Peyer's patch (tissue), 4 donors: ENCODE results near the gene SLC39A8.

Source experiments
- POLR2A ChIP-seq, 2 donors: fragments of 450-650 bp; IDR thresholded peaks; one replicate each; pipeline ENCODE4 v1.5.1; 2017; ENCODE audit warnings: antibody characterized with exemption in 2 of 2, mild to moderate bottlenecking in 2 of 2, moderate library complexity in 2 of 2
- TF ChIP-seq, protein P1 (sequence below), 6 experiments: fragments of 450-650 bp in 4 of 6; fragments of 200-600 bp in 2 of 6; sonication (generic) in 1 of 6; IDR thresholded peaks; one replicate each; pipeline ENCODE4 v1.5.1; 2017 to 2019; ENCODE audit warnings: antibody characterized with exemption in 6 of 6, mild to moderate bottlenecking in 3 of 6, moderate library complexity in 1 of 6

- TF ChIP-seq, protein P1, sequence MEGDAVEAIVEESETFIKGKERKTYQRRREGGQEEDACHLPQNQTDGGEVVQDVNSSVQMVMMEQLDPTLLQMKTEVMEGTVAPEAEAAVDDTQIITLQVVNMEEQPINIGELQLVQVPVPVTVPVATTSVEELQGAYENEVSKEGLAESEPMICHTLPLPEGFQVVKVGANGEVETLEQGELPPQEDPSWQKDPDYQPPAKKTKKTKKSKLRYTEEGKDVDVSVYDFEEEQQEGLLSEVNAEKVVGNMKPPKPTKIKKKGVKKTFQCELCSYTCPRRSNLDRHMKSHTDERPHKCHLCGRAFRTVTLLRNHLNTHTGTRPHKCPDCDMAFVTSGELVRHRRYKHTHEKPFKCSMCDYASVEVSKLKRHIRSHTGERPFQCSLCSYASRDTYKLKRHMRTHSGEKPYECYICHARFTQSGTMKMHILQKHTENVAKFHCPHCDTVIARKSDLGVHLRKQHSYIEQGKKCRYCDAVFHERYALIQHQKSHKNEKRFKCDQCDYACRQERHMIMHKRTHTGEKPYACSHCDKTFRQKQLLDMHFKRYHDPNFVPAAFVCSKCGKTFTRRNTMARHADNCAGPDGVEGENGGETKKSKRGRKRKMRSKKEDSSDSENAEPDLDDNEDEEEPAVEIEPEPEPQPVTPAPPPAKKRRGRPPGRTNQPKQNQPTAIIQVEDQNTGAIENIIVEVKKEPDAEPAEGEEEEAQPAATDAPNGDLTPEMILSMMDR (IDR thresholded peaks at IDR 0.05), result no peak
- TF ChIP-seq POLR2A (IDR thresholded peaks at IDR 0.05), result no peak
Observed at GRCh38 chr4:102386966-102387365, 41.7 kb upstream of the SLC39A8 start.
